GM21390 (cell line): ENCODE data around the gene ARMC12.
"Not testable (repeated sequence)": the region's sequence is repeated elsewhere in the genome, so short reads cannot be mapped to it uniquely, and the experiment has no call there.

Source experiments
- ATAC-seq: cut with Tn5 transposase; IDR thresholded peaks from one replicate; pipeline ENCODE4 v1.9.1; 2021; ENCODE audit not compliant: unreplicated experiment

The ARMC12 gene

GRCh38 chr6:35736982-35737412 is at the start of gene ARMC12:
Gene ARMC12 (plus strand): TSS chr6:35737032. CDS start chr6:35737109, 77 bp downstream.
- ATAC-seq, result no peak

DNA sequence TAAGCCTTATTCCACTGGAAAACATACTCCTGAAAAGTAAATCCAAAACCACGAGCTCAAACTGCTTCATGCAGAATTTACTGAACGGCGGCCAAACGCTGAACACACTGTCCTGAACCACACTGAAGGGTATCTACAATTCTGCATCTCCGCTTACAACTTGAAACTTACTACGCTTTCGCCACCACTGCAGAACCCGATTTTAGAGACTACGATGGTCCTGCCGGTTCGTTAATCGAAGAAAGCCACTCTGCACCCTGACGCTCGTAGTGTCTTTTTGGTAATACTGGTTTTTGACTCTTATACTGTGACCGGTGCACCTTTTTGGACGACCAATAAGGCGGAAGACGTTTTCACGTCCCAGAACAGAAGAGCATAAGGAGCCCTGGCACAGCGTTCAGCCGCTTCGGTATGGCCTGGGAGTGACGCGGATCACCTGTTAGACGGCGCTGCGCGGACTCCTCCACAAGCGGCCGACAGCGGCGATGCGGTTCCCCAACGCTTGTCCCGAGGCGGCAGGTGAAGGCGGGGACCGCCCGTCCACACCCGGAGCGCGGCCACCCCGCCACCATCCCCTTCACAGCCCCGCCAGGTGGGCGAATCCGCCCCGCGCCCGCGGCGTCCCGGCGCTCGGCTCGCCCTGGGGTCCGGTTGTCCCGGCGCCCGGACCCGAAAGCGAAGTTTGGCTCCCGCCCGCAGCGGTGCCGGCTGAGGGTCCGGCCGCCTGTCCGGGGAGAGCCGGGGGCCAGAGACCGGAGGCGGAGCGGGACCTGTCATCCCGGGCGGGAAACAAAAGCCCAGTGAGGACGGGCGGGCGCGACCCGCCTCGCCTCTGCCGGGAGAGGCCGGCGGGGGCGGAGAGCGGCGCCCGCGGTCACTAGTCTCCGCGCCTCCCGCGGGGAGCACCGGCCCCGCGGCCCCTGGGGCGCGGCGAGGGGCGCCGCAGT is 48.9 kb upstream of the ARMC12 start:
- peak; percentile 42 for ATAC-seq

GRCh38 chr6:35688605-35689322 is 48.1 kb upstream of the ARMC12 start, which contains the start of gene FKBP5:
Gene FKBP5 (minus strand): TSS chr6:35688915. CDS start chr6:35642824, 46,091 bp downstream.
- ATAC-seq, result peak; percentile 77

DNA sequence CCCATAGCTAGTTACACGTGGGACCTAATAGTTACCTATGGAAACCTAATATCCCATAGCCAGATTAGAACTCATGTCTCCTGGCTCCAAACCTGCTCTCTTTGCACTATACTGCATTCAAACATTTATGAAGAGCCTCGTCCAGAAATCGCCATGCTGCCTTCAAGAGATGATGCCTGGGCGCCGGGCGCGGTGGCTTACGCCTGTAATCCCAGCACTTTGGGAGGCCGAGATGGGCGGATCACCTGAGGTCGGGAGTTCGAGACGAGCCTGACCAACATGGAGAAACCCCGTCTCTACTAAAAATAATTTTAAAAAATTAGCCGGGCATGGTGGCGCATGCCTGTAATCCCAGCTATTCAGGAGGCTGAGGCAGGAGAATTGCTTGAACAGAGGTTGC is 46.8 kb upstream of the ARMC12 start:
- not testable (repeated sequence) for ATAC-seq

DNA sequence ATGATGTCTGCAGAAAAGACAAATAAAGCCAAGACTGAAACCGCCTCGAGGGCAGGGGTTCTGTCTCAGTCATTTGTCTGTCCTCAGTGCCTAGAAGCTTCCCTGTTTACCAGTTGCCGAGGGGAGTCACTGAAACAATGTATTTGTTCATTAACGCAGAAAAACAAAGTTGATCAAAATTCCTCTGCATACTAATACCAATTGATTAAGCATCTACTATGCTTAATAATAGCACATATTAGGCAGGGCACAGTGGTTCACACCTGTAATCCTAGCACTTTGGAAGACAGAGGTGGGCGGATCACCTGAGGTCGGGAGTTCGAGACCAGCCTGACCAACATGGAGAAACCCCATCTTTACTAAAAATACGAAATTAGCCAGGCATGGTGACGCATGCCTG is 46.3 kb upstream of the ARMC12 start:
- no peak for ATAC-seq

DNA sequence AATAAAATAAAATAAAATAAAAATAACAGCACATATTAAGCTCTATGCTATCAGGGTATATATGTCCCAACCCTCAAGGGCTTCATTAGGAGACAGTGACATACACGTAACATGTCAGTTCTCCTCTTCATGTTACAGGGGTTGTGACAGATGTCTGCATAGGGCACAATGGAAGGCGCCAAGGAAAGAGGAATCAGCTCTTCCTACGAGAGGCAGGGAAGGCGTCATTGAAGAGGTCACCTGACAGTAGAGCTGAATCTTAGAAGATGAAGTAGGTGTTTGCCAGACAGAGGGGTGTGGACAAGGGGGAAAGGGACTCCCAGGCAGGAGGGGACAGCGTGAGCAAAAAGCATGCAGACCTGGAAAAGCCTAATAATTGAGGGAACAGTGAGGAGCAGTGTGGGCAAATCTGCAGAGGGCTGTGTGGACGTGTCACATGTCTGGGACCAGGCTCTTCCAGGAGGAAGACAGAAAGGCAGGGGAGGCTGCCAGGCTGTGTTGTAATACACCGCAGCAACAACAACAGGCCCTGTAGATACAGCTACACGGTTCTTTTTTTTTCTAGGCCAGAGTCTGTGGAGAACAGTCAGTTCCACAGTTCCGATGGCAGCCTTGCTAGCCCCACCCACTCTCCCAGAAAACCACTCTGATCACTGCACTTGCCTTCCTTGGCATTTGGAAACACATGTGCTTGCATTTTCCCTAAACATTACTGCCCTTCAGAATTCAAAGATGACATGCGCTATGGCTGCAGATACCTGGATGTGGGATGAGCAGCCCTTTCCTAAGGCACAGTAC is 45.6 kb upstream of the ARMC12 start:
- no peak for ATAC-seq

DNA sequence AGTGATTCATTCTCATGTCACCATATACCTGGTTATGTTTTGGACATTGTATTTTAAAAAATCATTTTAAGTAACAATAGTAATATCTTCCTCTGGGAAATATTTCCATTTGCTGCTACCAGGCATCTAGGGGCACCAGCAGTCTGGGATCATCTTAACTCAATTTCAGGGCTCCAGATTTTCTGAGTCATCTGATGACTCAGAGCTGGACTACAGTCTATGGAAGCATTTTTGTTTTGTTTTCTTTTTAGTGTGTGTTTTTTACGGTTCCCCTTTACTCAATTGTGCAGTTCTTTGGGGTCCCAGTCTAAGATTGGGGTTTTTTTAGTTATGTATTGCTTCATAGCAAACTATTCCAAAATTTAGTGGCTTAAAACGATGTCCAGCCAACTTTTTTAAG is 42.4 kb upstream of the ARMC12 start:
- no peak for ATAC-seq

DNA sequence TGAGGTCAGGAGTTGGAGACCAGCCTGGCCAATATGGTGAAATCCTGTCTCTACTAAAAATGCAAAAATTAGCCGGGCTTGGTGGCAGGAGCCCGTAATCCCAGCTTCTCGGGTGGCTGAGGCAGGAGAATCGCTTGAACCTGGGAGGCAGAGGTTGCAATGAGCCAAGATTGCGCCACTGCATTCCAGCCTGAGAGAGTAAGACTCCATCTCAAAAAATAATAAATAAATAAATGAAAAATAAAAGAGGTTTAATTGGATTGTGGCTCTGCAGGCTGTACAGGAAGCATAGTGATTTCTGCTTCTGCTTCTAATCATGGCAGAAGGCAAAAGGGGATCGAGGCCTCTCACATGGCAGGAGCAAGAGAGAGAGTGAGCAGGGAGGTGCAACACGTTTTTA is 38.4 kb upstream of the ARMC12 start:
- not testable (repeated sequence) for ATAC-seq

DNA sequence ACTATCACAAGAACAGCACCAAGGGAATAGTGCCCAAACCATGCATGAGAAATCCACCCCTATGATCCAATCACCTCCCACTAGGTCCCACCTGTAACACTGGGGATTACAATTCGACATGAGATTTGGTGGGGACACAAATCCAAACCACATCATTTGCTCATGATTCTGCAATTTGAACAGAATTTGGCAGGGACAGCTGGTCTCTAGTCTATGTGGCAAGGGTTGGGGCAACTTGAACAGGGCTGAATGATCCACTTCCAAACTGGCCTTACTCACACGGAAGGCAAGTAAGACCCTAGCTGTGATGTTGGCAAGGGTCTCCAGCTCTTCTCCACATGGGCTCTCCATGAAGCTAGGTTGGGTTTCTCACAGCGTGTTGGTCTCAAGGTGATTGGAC is 38.0 kb upstream of the ARMC12 start:
- no peak for ATAC-seq

GRCh38 chr6:35703554-35703953 is 33.3 kb upstream of the ARMC12 start:
- ATAC-seq, result no peak

DNA sequence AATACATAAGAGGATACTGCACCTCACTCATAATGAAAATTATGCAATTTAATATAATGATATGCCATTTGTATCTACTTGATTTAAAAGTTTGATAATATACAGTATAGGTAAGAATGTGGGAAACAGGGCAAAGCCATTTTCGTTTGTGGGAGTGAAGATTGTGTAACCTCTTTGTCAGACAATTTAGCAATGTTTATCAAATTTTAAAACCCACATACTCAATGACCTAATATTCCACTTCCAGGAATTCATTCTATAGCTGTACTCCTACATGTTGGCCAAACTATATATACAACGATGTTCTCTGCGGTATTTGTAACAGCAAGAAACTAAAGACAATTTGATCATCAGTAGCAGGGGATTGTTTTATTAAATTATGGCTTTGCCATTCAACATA is 30.4 kb upstream of the ARMC12 start:
- no peak for ATAC-seq

- ATAC-seq, result no peak
Measured at GRCh38 chr6:35707714-35708407, 29.0 kb upstream of the ARMC12 start.

DNA sequence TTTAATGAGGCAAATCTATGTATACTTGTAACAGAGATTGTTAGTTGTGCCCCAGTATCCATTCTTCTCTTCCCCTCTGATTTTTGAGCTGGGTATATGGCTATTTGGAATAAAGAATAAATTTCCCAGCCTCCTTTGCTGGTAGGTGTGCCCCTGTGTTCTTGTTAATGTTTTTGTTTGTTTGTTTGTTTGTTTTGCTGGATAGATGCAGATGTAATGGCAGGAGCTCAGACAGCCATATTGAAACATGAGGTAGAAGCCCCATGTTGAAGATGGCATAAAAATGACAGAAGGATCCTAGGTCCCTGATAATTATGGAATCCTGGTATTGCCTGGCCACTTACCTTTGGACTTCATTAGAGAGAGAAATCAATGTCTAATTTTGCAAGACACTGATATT is 28.2 kb upstream of the ARMC12 start:
- ATAC-seq, result no peak

DNA sequence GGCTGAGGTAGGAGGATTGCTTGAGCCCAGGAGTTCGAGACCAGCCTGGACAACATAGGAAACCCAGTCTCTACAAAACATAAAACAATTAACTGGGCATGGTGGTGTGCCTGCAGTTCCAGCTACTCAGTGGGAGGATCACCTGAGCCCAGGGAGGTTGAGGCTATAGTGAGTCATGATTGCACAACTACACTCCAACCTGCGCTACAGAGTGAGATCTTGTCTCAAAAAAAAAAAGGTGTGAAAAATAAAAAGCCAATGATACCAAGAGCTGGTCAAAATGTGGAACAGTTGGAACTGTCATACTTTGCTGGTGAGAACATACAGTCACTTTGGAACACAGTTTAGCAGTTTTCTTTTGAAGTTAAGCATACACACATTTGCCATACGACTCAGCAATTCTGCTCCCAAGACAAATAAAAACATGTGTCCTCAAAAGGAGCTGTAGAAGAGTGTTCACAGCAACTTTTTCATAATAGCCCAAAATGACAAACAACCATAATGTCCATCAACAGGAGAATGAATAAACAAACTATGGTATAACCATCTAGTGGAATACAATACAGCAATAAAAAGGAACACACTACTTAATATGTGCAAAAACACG is 26.5 kb upstream of the ARMC12 start:
- no peak for ATAC-seq

GRCh38 chr6:35711731-35712130 is 25.1 kb upstream of the ARMC12 start:
- ATAC-seq, result no peak

- ATAC-seq, result no peak
Measured at GRCh38 chr6:35713006-35713767, 23.6 kb upstream of the ARMC12 start.

- ATAC-seq, result no peak
Measured at GRCh38 chr6:35716798-35717197, 20.0 kb upstream of the ARMC12 start.

DNA sequence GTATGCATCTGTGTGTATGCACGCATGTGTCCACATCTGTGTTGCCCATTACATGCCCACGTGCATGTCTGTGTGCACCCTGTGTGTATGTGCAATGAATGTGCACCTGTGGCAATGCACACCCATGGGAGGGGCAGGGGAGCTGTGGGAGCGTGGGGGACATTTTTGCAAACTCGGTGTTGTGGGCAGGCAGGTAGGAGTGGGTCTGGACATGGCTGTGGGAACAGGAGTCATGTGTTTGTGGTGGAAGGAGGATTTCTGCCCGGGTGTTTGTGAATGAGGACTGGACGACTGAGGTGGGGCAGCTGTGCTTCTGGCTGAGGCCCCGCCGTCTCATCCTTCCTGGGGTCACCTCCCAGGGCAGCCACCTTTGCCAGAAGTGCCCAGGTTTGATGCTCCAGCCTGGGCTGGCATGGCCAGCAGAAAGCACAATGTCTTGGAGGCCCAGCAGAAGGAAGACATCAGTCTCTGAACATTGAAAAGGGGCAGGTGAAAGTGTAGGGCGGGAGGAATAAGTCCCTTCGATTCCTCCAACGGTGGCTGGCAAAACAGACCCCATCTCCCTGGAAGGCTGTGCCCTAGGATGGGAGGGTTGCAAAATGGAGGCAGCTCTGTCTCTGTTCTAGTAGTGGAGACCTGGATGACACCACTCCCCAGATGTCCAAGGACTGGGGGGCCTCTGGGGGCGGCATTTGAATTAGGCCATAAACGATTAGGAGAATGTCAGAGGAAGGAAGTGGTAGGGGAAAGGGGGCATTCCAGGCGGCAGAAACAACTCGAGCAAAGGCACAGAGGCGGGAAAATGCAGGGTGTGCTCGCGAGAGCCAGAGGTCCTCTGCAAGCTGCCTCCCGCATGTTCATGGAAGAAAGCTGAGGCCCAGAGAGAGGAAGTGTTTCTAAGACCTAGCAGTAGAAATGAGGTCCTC is 19.1 kb upstream of the ARMC12 start:
- no peak for ATAC-seq
